HepG2 (cell line): Measurements from ENCODE around the gene C13orf42. TPM values are rescaled to one million over a fixed set of nuclear protein-coding genes. Genes with fewer than 3 reads are reported as not detected.
A peak's percentile ranks its signal among the peaks of the same experiment; 100 is the strongest.

Experiments
- CBFB ChIP-seq: sonication (generic); formaldehyde crosslinking; IDR thresholded peaks from 2 replicates; pipeline ENCODE4 v1.4.0; 2020; ENCODE audit warnings: missing genetic modification reagents
- CBX5 ChIP-seq: sonication (generic); formaldehyde crosslinking; IDR thresholded peaks from 2 replicates; pipeline ENCODE4 v1.4.0; 2020; ENCODE audit warnings: missing genetic modification reagents, borderline replicate concordance
- ELF1 ChIP-seq: sonication (generic); formaldehyde crosslinking; IDR thresholded peaks from 2 replicates; pipeline ENCODE4 v1.4.0; 2020; ENCODE audit warnings: missing genetic modification reagents
- EP300 ChIP-seq, 3 experiments: sonication (generic) in 1 of 3; formaldehyde crosslinking in 1 of 3; IDR thresholded peaks; 2 replicates each; pipeline versions ENCODE4 v1.5.1 to v1.6.1; 2011 to 2020; ENCODE audit warnings: low read depth in 2 of 3, low read length in 2 of 3, borderline replicate concordance in 1 of 3, improper control_type of control experiment in 1 of 3, mild to moderate bottlenecking in 1 of 3, missing genetic modification reagents in 1 of 3, moderate library complexity in 1 of 3
- ERF ChIP-seq: IDR thresholded peaks from 2 replicates; pipeline ENCODE4 v1.6.1; 2018; ENCODE audit warnings: missing biosample characterization, missing genetic modification reagents
- KDM6A ChIP-seq: IDR thresholded peaks from 2 replicates; pipeline ENCODE4 v1.6.1; 2016; ENCODE audit warnings: low read depth
- MAFF ChIP-seq: IDR thresholded peaks from 2 replicates; pipeline ENCODE4 v1.6.1; 2011; ENCODE audit warnings: low read depth, low read length, improper control_type of control experiment
- MIXL1 ChIP-seq: IDR thresholded peaks from 2 replicates; pipeline ENCODE4 v1.6.1; 2016
- PHF5A ChIP-seq: IDR thresholded peaks from one replicate; pipeline ENCODE4 v1.6.1; 2018; ENCODE audit warnings: low read depth, missing genetic modification reagents; ENCODE audit not compliant: unreplicated experiment
- REST ChIP-seq, 2 experiments: IDR thresholded peaks; 2 replicates each; pipeline ENCODE4 v1.6.1; 2011 to 2012; ENCODE audit warnings: low read length in 2 of 2, borderline replicate concordance in 1 of 2, low read depth in 1 of 2, mild to moderate bottlenecking in 1 of 2, moderate library complexity in 1 of 2
- SOX13 ChIP-seq, 3 experiments: fragments of 450-650 bp in 1 of 3; sonication (generic) in 1 of 3; formaldehyde crosslinking in 1 of 3; IDR thresholded peaks in 2 of 3; conservative IDR thresholded peaks in 1 of 3; 2 replicates each; pipeline versions ENCODE4 v1.5.0 to v1.6.1; 2016 to 2020; ENCODE audit warnings: antibody characterized with exemption in 1 of 3, mild to moderate bottlenecking in 1 of 3, missing compliant biosample characterization in 1 of 3, missing genetic modification reagents in 1 of 3, moderate library complexity in 1 of 3
- TCF7 ChIP-seq: sonication (generic); IDR thresholded peaks from 2 replicates; pipeline ENCODE4 v1.6.1; 2016; ENCODE audit warnings: antibody characterized with exemption, low read depth
- THAP11 ChIP-seq: IDR thresholded peaks from 2 replicates; pipeline ENCODE4 v1.6.1; 2016; ENCODE audit warnings: missing biosample characterization, missing genetic modification reagents
- TSC22D2 ChIP-seq: sonication (generic); formaldehyde crosslinking; IDR thresholded peaks from 2 replicates; pipeline ENCODE4 v1.5.1; 2020; ENCODE audit warnings: missing genetic modification reagents, mild to moderate bottlenecking, borderline replicate concordance
- YEATS4 ChIP-seq: sonication (generic); formaldehyde crosslinking; IDR thresholded peaks from 2 replicates; pipeline ENCODE4 v1.4.0; 2020; ENCODE audit warnings: missing genetic modification reagents, borderline replicate concordance
- ZBTB7A ChIP-seq: sonication (generic); formaldehyde crosslinking; IDR thresholded peaks from 2 replicates; pipeline ENCODE4 v1.8.0; 2022; ENCODE audit warnings: mild to moderate bottlenecking, missing genetic modification reagents
- ZNF12 ChIP-seq: sonication (generic); formaldehyde crosslinking; IDR thresholded peaks from 2 replicates; pipeline ENCODE4 v1.5.0; 2020; ENCODE audit warnings: missing genetic modification reagents
- ZNF124 ChIP-seq: sonication (generic); formaldehyde crosslinking; IDR thresholded peaks from 2 replicates; pipeline ENCODE4 v1.4.0; 2020; ENCODE audit warnings: missing genetic modification reagents
- ZNF263 ChIP-seq: sonication (generic); formaldehyde crosslinking; IDR thresholded peaks from 2 replicates; pipeline ENCODE4 v1.4.0; 2020; ENCODE audit warnings: missing genetic modification reagents
- ZNF503 ChIP-seq: sonication (generic); formaldehyde crosslinking; IDR thresholded peaks from 2 replicates; pipeline ENCODE4 v1.4.0; 2020; ENCODE audit warnings: missing genetic modification reagents
- ZNF850 ChIP-seq: sonication (generic); formaldehyde crosslinking; conservative IDR thresholded peaks from 2 replicates; pipeline ENCODE4 v1.9.0; 2021; ENCODE audit warnings: mild to moderate bottlenecking, missing genetic modification reagents
- polyA plus RNA-seq, 8 experiments: library from polyadenylated mRNA; depleted of rRNA in 3 of 8; stranded (reverse) in 7 of 8; unstranded in 1 of 8; fragments of >200 nt; fragmentation: Illumina TruSeq in 4 of 8; extraction: Trizol in 4 of 8; gene quantifications; 2 replicates each; pipeline versions ENCODE4 v1.2.1 to v1.2.3, GENCODE V29; 2011 to 2016; ENCODE audit warnings: low read depth in 4 of 8, missing spikeins in 1 of 8, mixed read lengths in 1 of 8; ENCODE audit not compliant: insufficient read depth in 1 of 8
- total RNA-seq, 5 experiments: library from RNA; depleted of rRNA; stranded (reverse); fragments of >200 nt; fragmentation: Illumina TruSeq; extraction: Trizol; gene quantifications; 2 replicates each; pipeline ENCODE4 v1.2.3, GENCODE V29; 2016; ENCODE audit warnings: low read depth in 1 of 5
- TF ChIP-seq, protein P1 (sequence below): IDR thresholded peaks from 2 replicates; pipeline ENCODE4 v1.6.1; 2012; ENCODE audit warnings: low read depth, low read length, improper control_type of control experiment

The C13orf42 gene
- total and polyA plus RNA-seq, 2 of the 13 experiments (the other 11 are each of a cell fraction or from before 2014, with no cell fraction given) = not detected

GRCh38 chr13:51122868-51123566 is 11.9 kb upstream of the C13orf42 start (continued):
- TF ChIP-seq ZNF503 (CRISPR knock-in tag) = peak; percentile 91; the same call in 1 of the 2 replicates
- peak; percentile 53 for TF ChIP-seq THAP11 (CRISPR knock-in tag)
- 0 out of 4 replicates have a peak, but pooled peaks of 1 of the 2 experiments have one; percentile 21 for TF ChIP-seq REST (IDR thresholded peaks at IDR 0.05; ENCODE audit: borderline replicate concordance in 1 of 2, low read depth in 1 of 2, low read length in 2 of 2)
- no peak for TF ChIP-seq YEATS4 (CRISPR knock-in tag)
- TF ChIP-seq TCF7 = peak; percentile 92
- peak; percentile 98 for TF ChIP-seq ZNF12 (CRISPR knock-in tag)
- TF ChIP-seq MAFF = peak; percentile 12; the same call in 1 of the 2 replicates
- TF ChIP-seq MIXL1 = peak; percentile 61; the same call in 1 of the 2 replicates
- 0 out of 2 replicates have a peak, but pooled peaks have one; percentile 44 for TF ChIP-seq KDM6A
- TF ChIP-seq, protein P1, sequence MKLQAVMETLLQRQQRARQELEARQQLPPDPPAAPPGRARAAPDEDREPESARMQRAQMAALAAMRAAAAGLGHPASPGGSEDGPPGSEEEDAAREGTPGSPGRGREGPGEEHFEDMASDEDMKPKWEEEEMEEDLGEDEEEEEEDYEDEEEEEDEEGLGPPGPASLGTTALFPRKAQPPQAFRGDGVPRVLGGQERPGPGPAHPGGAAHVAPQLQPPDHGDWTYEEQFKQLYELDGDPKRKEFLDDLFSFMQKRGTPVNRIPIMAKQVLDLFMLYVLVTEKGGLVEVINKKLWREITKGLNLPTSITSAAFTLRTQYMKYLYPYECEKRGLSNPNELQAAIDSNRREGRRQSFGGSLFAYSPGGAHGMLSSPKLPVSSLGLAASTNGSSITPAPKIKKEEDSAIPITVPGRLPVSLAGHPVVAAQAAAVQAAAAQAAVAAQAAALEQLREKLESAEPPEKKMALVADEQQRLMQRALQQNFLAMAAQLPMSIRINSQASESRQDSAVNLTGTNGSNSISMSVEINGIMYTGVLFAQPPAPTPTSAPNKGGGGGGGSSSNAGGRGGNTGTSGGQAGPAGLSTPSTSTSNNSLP = peak; percentile 38; the same call in 1 of the 2 replicates
- TF ChIP-seq ERF = peak; percentile 63; the same call in 1 of the 2 replicates
- peak in 1 of 2 experiments; percentile 66; a peak in 2 of 4 replicates for TF ChIP-seq EP300 (IDR thresholded peaks at IDR 0.05; ENCODE audit: low read depth in 2 of 2, low read length in 2 of 2)
- no peak for TF ChIP-seq EP300 (CRISPR knock-in tag; IDR thresholded peaks at IDR 0.05; ENCODE audit: borderline replicate concordance)
- TF ChIP-seq ZBTB7A = peak; percentile 49; the same call in 1 of the 2 replicates
- no peak for TF ChIP-seq ZNF850 (CRISPR knock-in tag)
- TF ChIP-seq ZNF263 (CRISPR knock-in tag) = no peak
- no peak for TF ChIP-seq TSC22D2 (CRISPR knock-in tag)
- peak; percentile 51 for TF ChIP-seq PHF5A
- TF ChIP-seq SOX13 (IDR thresholded peaks at IDR 0.05) = peak; percentile 86
- TF ChIP-seq SOX13 (CRISPR knock-in tag; conservative IDR thresholded peaks at IDR 0.05 in 1 of 2, IDR thresholded peaks at IDR 0.05 in 1 of 2) = peak in 1 of 2 experiments; percentile 99; a peak in 2 of 4 replicates
- 0 out of 2 replicates have a peak, but pooled peaks have one; percentile 19 for TF ChIP-seq CBX5 (CRISPR knock-in tag)
- no peak for TF ChIP-seq ZNF124 (CRISPR knock-in tag)
- TF ChIP-seq CBFB (CRISPR knock-in tag) = peak; percentile 100
- no peak for TF ChIP-seq ELF1 (CRISPR knock-in tag)
